ENCODE results near the gene SDK1.

SDK1 gene

GRCh38 chr7:4221043-4221442 lies 920.0 kb downstream of the SDK1 start:
- no peak overlapping the region for H3K4me3 ChIP-seq (ENCODE audit: low read depth, low read length)
- no peak overlapping the region for H3K27ac ChIP-seq (ENCODE audit: extremely low read depth, low read depth, low read length)
- H3K9me3 ChIP-seq (ENCODE audit: control insufficient read depth, insufficient read depth, low read depth, low read length) = no peaks in the 10 kb centered on the region
- CTCF ChIA-PET = interaction anchor here (0.6 to 0.7 kb wide), 2 partner anchors 25 to 1224 kb away, joined by 3 read pairs; no protein-coding TSS in a partner anchor
- POLR2A ChIA-PET = no interaction called here
- no peaks in the 10 kb centered on the region for H3K36me3 ChIP-seq (ENCODE audit: control insufficient read depth in 2 of 2, insufficient read depth in 1 of 2, low read length in 2 of 2)
- no peaks in the 10 kb centered on the region for H3K4me1 ChIP-seq (ENCODE audit: control insufficient read depth, insufficient read depth, low read length)
- TF ChIP-seq ZBTB11 (tag by site-specific recombination; conservative IDR thresholded peaks at IDR 0.05; ENCODE audit: low read depth) = no peak
- TF ChIP-seq ZNF580 (tag by site-specific recombination; IDR thresholded peaks at IDR 0.05) = no peak
- no peak for TF ChIP-seq ZBTB49 (tag by site-specific recombination; IDR thresholded peaks at IDR 0.05; ENCODE audit: low read depth)
- no peak for TF ChIP-seq KLF7 (tag by site-specific recombination; IDR thresholded peaks at IDR 0.05; ENCODE audit: borderline replicate concordance)
- TF ChIP-seq TRIM28 (IDR thresholded peaks at IDR 0.05; ENCODE audit: borderline replicate concordance, low read length) = no peak
- no peak for TF ChIP-seq ZNF664 (tag by site-specific recombination; IDR thresholded peaks at IDR 0.05)
- TF ChIP-seq ZNF362 (tag by site-specific recombination; IDR thresholded peaks at IDR 0.05) = no peak
- no peak for TF ChIP-seq ZNF529 (tag by site-specific recombination; IDR thresholded peaks at IDR 0.05; ENCODE audit: insufficient replicate concordance)
- no peak for TF ChIP-seq ZNF776 (tag by site-specific recombination; IDR thresholded peaks at IDR 0.05; ENCODE audit: borderline replicate concordance)
- no peak for TF ChIP-seq PRDM6 (tag by site-specific recombination; IDR thresholded peaks at IDR 0.05)

- no peaks in the 10 kb centered on the region for H3K9me3 ChIP-seq (ENCODE audit: control insufficient read depth, insufficient read depth, low read depth, low read length)
- ChIA-PET CTCF (interaction anchor here (0.7 kb wide), 1 partner anchor 904 kb away, joined by 8 read pairs; no protein-coding TSS in a partner anchor), POLR2A (no interaction called here)
- TF ChIP-seq BCL11B (tag by site-specific recombination; IDR thresholded peaks at IDR 0.05; ENCODE audit: low read depth) (no peak), SP2 (tag by site-specific recombination; IDR thresholded peaks at IDR 0.05) (no peak), ZNF768 (tag by site-specific recombination; IDR thresholded peaks at IDR 0.05) (no peak)
- H3K27ac ChIP-seq (ENCODE audit: extremely low read depth, low read depth, low read length) = no peak overlapping the region
- no peaks in the 10 kb centered on the region for H3K4me1 ChIP-seq (ENCODE audit: control insufficient read depth, insufficient read depth, low read length)
- H3K4me3 ChIP-seq (ENCODE audit: low read depth, low read length) = no peak overlapping the region
- H3K36me3 ChIP-seq (ENCODE audit: control insufficient read depth in 2 of 2, insufficient read depth in 1 of 2, low read length in 2 of 2) = no peaks in the 10 kb centered on the region
These were observed 921.6 kb downstream of the SDK1 start for GRCh38 chr7:4222676-4223075.

Data from HEK293 (cell line).